ENCODE measurements around the gene MYO9B. TPM values are rescaled to one million over a fixed set of nuclear protein-coding genes. Genes with fewer than 3 reads are reported as not detected.

Gene MYO9B
- total RNA-seq, 1 donor: 96.6 TPM

DNA sequence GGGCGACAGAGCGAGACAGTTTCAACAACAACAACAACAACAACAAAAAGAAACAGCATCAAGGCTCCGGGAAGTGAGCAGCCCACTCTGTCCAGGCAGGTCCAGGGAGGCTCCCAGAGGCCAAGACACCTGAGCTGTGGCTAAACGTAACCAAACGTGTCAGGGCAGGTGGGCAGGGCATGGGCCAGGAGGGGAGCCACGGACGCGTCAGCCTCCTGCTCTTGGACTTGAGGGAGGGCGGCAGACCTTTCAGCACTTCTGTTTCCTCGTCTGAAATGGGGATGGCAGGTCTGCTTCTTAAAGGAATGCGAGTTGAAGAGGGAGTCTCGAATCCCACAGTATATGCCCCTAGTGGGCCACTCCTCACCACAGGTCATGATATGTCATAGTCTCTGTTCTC lies 53.8 kb downstream of the MYO9B start:
- Histone ChIP-seq H2AFZ (ENCODE audit: low read length) (no peak overlapping the region), H3K4me2 (ENCODE audit: insufficient read depth, low read length) (no peak overlapping the region), H3K27ac (ENCODE audit: low read depth, low read length) (peak overlapping the region; percentile 8), H3K27me3 (ENCODE audit: insufficient read depth, low read length) (no peaks in the 10 kb centered on the region), H3K79me2 (ENCODE audit: insufficient read depth, low read length) (peaks cover 67% of the 10 kb centered on the region), H4K20me1 (ENCODE audit: insufficient read depth, low read length) (no peaks in the 10 kb centered on the region), H3K9me3 (ENCODE audit: low read depth, low read length) (no peaks in the 10 kb centered on the region), H3K4me1 (ENCODE audit: insufficient read depth, low read length) (peaks cover 25% of the 10 kb centered on the region), H3K36me3 (ENCODE audit: insufficient read depth, low read length) (peaks cover 10% of the 10 kb centered on the region), H3K4me3 (ENCODE audit: insufficient read depth, low read length) (no peak overlapping the region)
- TF ChIP-seq, protein P1, sequence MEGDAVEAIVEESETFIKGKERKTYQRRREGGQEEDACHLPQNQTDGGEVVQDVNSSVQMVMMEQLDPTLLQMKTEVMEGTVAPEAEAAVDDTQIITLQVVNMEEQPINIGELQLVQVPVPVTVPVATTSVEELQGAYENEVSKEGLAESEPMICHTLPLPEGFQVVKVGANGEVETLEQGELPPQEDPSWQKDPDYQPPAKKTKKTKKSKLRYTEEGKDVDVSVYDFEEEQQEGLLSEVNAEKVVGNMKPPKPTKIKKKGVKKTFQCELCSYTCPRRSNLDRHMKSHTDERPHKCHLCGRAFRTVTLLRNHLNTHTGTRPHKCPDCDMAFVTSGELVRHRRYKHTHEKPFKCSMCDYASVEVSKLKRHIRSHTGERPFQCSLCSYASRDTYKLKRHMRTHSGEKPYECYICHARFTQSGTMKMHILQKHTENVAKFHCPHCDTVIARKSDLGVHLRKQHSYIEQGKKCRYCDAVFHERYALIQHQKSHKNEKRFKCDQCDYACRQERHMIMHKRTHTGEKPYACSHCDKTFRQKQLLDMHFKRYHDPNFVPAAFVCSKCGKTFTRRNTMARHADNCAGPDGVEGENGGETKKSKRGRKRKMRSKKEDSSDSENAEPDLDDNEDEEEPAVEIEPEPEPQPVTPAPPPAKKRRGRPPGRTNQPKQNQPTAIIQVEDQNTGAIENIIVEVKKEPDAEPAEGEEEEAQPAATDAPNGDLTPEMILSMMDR (IDR thresholded peaks at IDR 0.05; ENCODE audit: extremely low read depth, low read depth, low read length): no peak
- peak; percentile 13 for DNase-seq (ENCODE audit: insufficient read length, low spot score, missing footprints)

DNA sequence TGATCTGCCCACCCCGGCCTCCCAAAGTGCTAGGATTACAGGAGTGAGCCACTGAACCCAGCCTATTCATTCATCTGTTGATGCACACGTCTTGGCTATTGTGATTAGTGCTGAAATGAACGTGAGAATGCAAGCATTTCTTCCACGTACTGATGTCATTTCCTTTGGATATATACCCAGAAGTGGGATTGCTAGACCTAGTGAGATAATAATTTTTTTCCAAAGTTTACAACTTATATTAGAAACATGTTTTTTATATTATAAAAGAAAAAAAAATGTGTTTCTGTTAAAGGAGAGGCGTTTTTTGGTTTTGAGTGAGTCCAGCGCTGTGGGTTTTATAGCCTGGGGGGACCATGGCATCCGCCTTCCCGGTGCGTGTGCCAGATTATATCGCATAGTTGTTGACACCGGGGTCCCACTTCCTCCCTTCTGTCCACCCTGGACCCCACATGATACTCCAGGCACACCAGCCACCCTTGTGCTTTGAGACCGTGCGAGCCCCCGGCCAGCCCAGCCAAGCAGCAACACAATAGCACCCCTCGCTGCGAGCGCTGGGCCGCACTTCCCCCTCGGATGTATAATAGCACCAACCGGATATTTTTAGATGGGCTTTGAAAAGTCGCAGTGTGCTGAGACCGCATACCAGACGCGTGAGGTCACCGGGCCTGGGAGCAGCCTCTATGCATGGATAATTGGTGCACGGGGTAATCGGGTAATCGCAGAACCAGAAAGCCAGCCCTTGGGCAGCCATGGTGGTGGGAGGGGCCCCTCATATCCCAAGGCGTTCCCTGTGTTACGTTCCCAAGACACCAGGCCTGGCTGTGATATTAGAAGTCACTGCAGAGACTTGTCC lies 59.6 kb downstream of the MYO9B start:
- H3K79me2 ChIP-seq (ENCODE audit: insufficient read depth, low read length): peaks cover 70% of the 10 kb centered on the region
- H4K20me1 ChIP-seq (ENCODE audit: insufficient read depth, low read length): peaks cover 5% of the 10 kb centered on the region
- H3K4me1 ChIP-seq (ENCODE audit: insufficient read depth, low read length): peaks cover 23% of the 10 kb centered on the region
- peaks cover 3% of the 10 kb centered on the region for H3K36me3 ChIP-seq (ENCODE audit: insufficient read depth, low read length)
- no peaks in the 10 kb centered on the region for H3K9me3 ChIP-seq (ENCODE audit: low read depth, low read length)
- DNase-seq (ENCODE audit: insufficient read length, low spot score, missing footprints): peak; percentile 97
- H3K27me3 ChIP-seq (ENCODE audit: insufficient read depth, low read length): no peaks in the 10 kb centered on the region
- H3K27ac ChIP-seq (ENCODE audit: low read depth, low read length): peak overlapping the region; percentile 100
- peak overlapping the region; percentile 73 for H2AFZ ChIP-seq (ENCODE audit: low read length)
- H3K4me2 ChIP-seq (ENCODE audit: insufficient read depth, low read length): peak overlapping the region; percentile 89
- TF ChIP-seq, protein P1 (IDR thresholded peaks at IDR 0.05; ENCODE audit: extremely low read depth, low read depth, low read length): no peak
- H3K4me3 ChIP-seq (ENCODE audit: insufficient read depth, low read length): peak overlapping the region; percentile 67

DNA sequence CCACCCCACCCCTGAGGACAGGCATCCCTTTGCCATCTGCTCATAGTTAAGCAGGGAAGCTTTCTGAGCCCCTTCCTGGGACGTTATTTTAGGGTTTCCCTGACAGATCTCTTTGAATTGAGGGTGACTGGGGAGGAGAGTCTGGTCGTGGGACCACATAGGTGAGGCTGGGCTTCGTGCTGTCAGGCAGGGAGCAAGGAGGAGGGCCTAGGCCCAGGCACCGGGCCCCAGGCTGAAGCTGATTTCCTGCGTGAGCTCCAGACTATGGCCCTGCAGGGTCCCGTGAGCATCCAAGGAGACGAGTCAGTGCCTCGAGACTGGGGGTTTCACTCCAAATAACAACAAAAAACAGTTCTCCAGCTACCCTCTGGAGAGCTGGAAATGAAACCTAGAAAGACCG lies 60.4 kb downstream of the MYO9B start:
- TF ChIP-seq, protein P1 (IDR thresholded peaks at IDR 0.05; ENCODE audit: extremely low read depth, low read depth, low read length): no peak
- Histone ChIP-seq H3K4me2 (ENCODE audit: insufficient read depth, low read length) (no peak overlapping the region), H2AFZ (ENCODE audit: low read length) (no peak overlapping the region)

DNA sequence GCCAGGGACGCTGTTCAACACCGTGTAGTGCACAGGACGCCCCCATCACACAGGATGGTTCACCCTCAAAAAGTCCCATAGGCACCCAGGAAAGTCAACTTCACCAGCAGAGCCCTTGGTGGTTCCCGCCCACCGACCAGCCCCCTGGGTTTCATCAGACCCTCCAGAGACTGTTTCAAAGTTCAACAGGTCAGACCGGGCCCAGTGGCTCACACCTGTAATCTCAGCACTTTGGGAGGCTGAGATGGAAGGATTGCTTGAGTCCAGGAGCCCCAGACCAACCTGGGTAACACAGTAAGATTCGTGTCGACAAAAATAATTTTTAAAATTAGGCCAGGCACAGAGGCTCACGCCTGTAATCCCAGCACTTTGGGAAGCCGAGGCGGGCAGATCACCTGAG lies 61.0 kb downstream of the MYO9B start:
- TF ChIP-seq, protein P1 (IDR thresholded peaks at IDR 0.05; ENCODE audit: extremely low read depth, low read depth, low read length): no peak
- Histone ChIP-seq H4K20me1 (ENCODE audit: insufficient read depth, low read length) (peaks cover 5% of the 10 kb centered on the region), H3K27ac (ENCODE audit: low read depth, low read length) (peak overlapping the region; percentile 100), H2AFZ (ENCODE audit: low read length) (no peak overlapping the region), H3K36me3 (ENCODE audit: insufficient read depth, low read length) (peaks cover 4% of the 10 kb centered on the region), H3K4me1 (ENCODE audit: insufficient read depth, low read length) (peaks cover 23% of the 10 kb centered on the region), H3K9me3 (ENCODE audit: low read depth, low read length) (no peaks in the 10 kb centered on the region), H3K4me2 (ENCODE audit: insufficient read depth, low read length) (no peak overlapping the region), H3K27me3 (ENCODE audit: insufficient read depth, low read length) (no peaks in the 10 kb centered on the region), H3K4me3 (ENCODE audit: insufficient read depth, low read length) (no peak overlapping the region), H3K79me2 (ENCODE audit: insufficient read depth, low read length) (peaks cover 68% of the 10 kb centered on the region)
- no peak for DNase-seq (ENCODE audit: insufficient read length, low spot score, missing footprints)

More for the DNA sequence above, 60.4 kb downstream of the MYO9B start:
- Histone ChIP-seq H3K36me3 (ENCODE audit: insufficient read depth, low read length) (peaks cover 3% of the 10 kb centered on the region), H3K4me1 (ENCODE audit: insufficient read depth, low read length) (peaks cover 23% of the 10 kb centered on the region), H3K27ac (ENCODE audit: low read depth, low read length) (peak overlapping the region; percentile 100), H3K27me3 (ENCODE audit: insufficient read depth, low read length) (no peaks in the 10 kb centered on the region), H3K4me3 (ENCODE audit: insufficient read depth, low read length) (no peak overlapping the region), H3K9me3 (ENCODE audit: low read depth, low read length) (no peaks in the 10 kb centered on the region), H4K20me1 (ENCODE audit: insufficient read depth, low read length) (peaks cover 5% of the 10 kb centered on the region), H3K79me2 (ENCODE audit: insufficient read depth, low read length) (peaks cover 67% of the 10 kb centered on the region)
- no peak for DNase-seq (ENCODE audit: insufficient read length, low spot score, missing footprints)
